DND-41 (cell line): ENCODE measurements around the gene TBC1D28.
"Not testable (repeated sequence)": the region's sequence is repeated elsewhere in the genome, so short reads cannot be mapped to it uniquely, and the experiment has no call there.

Experiments
- EZH2 ChIP-seq: IDR thresholded peaks from 3 replicates; pipeline ENCODE4 v1.6.1; 2012; ENCODE audit warnings: borderline replicate concordance, low read depth, mild to moderate bottlenecking, moderate library complexity, low read length, inconsistent platforms; ENCODE audit not compliant: severe bottlenecking
- TF ChIP-seq, protein P1 (sequence below): IDR thresholded peaks from 2 replicates; pipeline ENCODE4 v1.5.1; 2012; ENCODE audit warnings: borderline replicate concordance, low read length, moderate library complexity, mild to moderate bottlenecking; ENCODE audit not compliant: poor library complexity, severe bottlenecking; ENCODE audit errors: extremely low read depth

DNA sequence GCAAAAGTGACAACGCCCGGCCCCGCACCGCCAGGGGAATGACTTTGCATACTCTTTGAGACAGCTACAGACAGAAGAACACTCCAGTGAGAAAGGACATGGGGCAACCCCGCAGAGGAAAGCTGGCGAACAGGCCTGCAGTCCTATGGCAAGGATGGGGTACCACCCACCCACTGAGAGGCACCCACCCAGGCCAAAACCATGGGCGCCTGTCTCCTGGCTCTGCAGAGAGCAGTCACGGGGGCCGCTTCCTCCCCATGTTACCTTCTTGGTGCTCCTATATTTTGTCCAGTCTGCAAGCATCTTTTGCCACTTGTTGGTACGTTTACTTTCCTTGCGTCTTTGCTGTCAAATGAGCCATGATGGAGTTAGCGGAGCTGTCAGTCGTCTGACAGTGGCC, 5.8 kb downstream of the TBC1D28 start:
- TF ChIP-seq, protein P1, sequence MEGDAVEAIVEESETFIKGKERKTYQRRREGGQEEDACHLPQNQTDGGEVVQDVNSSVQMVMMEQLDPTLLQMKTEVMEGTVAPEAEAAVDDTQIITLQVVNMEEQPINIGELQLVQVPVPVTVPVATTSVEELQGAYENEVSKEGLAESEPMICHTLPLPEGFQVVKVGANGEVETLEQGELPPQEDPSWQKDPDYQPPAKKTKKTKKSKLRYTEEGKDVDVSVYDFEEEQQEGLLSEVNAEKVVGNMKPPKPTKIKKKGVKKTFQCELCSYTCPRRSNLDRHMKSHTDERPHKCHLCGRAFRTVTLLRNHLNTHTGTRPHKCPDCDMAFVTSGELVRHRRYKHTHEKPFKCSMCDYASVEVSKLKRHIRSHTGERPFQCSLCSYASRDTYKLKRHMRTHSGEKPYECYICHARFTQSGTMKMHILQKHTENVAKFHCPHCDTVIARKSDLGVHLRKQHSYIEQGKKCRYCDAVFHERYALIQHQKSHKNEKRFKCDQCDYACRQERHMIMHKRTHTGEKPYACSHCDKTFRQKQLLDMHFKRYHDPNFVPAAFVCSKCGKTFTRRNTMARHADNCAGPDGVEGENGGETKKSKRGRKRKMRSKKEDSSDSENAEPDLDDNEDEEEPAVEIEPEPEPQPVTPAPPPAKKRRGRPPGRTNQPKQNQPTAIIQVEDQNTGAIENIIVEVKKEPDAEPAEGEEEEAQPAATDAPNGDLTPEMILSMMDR = not testable (repeated sequence)
- TF ChIP-seq EZH2 = not testable (repeated sequence)
